Measurements from ENCODE around the gene TNPO1.

- TF ChIP-seq CTCF (IDR thresholded peaks at IDR 0.05) (no peak), BHLHE40 (IDR thresholded peaks at IDR 0.05; ENCODE audit: low read depth, low read length) (no peak), MYC (IDR thresholded peaks at IDR 0.05; ENCODE audit: borderline replicate concordance, low read length) (no peak), POLR2A (IDR thresholded peaks at IDR 0.05; ENCODE audit: low read length) (no peak), CBX2 (IDR thresholded peaks at IDR 0.05; ENCODE audit: borderline replicate concordance, low read depth) (no peak), MAFK (IDR thresholded peaks at IDR 0.05; ENCODE audit: partially characterized antibody) (peak; percentile 96), FOSB (CRISPR knock-in tag; IDR thresholded peaks at IDR 0.05) (no peak), RAD21 (conservative IDR thresholded peaks at IDR 0.05 in 1 of 2, IDR thresholded peaks at IDR 0.05 in 1 of 2) (no peak), ZFP36 (IDR thresholded peaks at IDR 0.05; ENCODE audit: borderline replicate concordance, partially characterized antibody) (no peak)
- TF ChIP-seq, protein P1, sequence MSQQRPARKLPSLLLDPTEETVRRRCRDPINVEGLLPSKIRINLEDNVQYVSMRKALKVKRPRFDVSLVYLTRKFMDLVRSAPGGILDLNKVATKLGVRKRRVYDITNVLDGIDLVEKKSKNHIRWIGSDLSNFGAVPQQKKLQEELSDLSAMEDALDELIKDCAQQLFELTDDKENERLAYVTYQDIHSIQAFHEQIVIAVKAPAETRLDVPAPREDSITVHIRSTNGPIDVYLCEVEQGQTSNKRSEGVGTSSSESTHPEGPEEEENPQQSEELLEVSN (IDR thresholded peaks at IDR 0.05; ENCODE audit: borderline replicate concordance, low read depth): no peak
- TF ChIP-seq, protein P2, sequence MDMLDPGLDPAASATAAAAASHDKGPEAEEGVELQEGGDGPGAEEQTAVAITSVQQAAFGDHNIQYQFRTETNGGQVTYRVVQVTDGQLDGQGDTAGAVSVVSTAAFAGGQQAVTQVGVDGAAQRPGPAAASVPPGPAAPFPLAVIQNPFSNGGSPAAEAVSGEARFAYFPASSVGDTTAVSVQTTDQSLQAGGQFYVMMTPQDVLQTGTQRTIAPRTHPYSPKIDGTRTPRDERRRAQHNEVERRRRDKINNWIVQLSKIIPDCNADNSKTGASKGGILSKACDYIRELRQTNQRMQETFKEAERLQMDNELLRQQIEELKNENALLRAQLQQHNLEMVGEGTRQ (IDR thresholded peaks at IDR 0.05): no peak
- TF ChIP-seq, protein P3, sequence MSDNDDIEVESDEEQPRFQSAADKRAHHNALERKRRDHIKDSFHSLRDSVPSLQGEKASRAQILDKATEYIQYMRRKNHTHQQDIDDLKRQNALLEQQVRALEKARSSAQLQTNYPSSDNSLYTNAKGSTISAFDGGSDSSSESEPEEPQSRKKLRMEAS (IDR thresholded peaks at IDR 0.05): no peak
Observed at GRCh38 chr5:72784129-72784528, 32.3 kb upstream of the TNPO1 start.

All from A549 (cell line).